Neural cell (in vitro differentiated cells): ENCODE data around the gene PRKCZ. TPM values are rescaled to one million over a fixed set of nuclear protein-coding genes. Genes with fewer than 3 reads are reported as not detected.

Experiments used
- H2AFZ ChIP-seq: fragments of 200-600, 300-800 bp; sonication (generic), shearing (Covaris generic); 2 replicates; pipeline ENCODE4 v1.6.0; 2014; ENCODE audit warnings: low read depth, mild to moderate bottlenecking, antibody characterized with exemption, low read length, moderate library complexity
- H3F3A ChIP-seq: fragments of 200-600 bp; shearing (Covaris generic); 2 replicates; pipeline ENCODE4 v1.6.1; 2016; ENCODE audit warnings: mild to moderate bottlenecking, moderate library complexity, mixed read lengths, antibody characterized with exemption, low read length; ENCODE audit not compliant: insufficient read depth, poor library complexity, severe bottlenecking
- H3K27ac ChIP-seq: fragments of 200-600, 300-800 bp; sonication (generic), shearing (Covaris generic); 2 replicates; pipeline ENCODE4 v1.5.1; 2014; ENCODE audit warnings: mild to moderate bottlenecking, low read length, moderate library complexity
- H3K27me3 ChIP-seq: fragments of 300-800, 200-600 bp; sonication (generic), shearing (Covaris generic); 2 replicates; pipeline ENCODE4 v1.6.0; 2014; ENCODE audit warnings: mild to moderate bottlenecking, low read depth, low read length, moderate library complexity; ENCODE audit not compliant: insufficient read depth
- H3K36me3 ChIP-seq: fragments of 300-800, 200-600 bp; sonication (generic), shearing (Covaris generic); 2 replicates; pipeline ENCODE4 v1.5.1; 2014; ENCODE audit warnings: mild to moderate bottlenecking, antibody characterized with exemption, low read length, moderate library complexity; ENCODE audit not compliant: insufficient read depth
- H3K4me2 ChIP-seq: fragments of 300-800, 200-600 bp; sonication (generic), shearing (Covaris generic); 2 replicates; pipeline ENCODE4 v1.6.0; 2014; ENCODE audit warnings: mild to moderate bottlenecking, low read length
- H3K4me3 ChIP-seq: fragments of 300-800, 200-600 bp; sonication (generic), shearing (Covaris generic); 2 replicates; pipeline ENCODE4 v1.5.1; 2014; ENCODE audit warnings: mild to moderate bottlenecking, low read length, moderate library complexity
- H3K79me2 ChIP-seq: fragments of 200-600 bp; shearing (Covaris generic); replicated peaks from 2 replicates; pipeline ENCODE4 v1.6.0; 2014; ENCODE audit warnings: mild to moderate bottlenecking, low read length, moderate library complexity; ENCODE audit not compliant: insufficient read depth
- H3K9ac ChIP-seq: fragments of 300-800, 200-600 bp; sonication (generic), shearing (Covaris generic); 2 replicates; pipeline ENCODE4 v1.6.1; 2016; ENCODE audit warnings: mild to moderate bottlenecking, low read length, mixed read lengths
- H3K9me2 ChIP-seq: fragments of 200-600 bp; shearing (Covaris generic); 2 replicates; pipeline ENCODE4 v1.6.1; 2016; ENCODE audit warnings: mild to moderate bottlenecking, low read length, mixed read lengths; ENCODE audit not compliant: insufficient read depth
- H3K9me3 ChIP-seq: fragments of 200-600, 300-800 bp; sonication (generic), shearing (Covaris generic); 2 replicates; pipeline ENCODE4 v1.6.1; 2016; ENCODE audit warnings: mild to moderate bottlenecking, mixed run types, low read length, moderate library complexity, mixed read lengths
- H4K20me1 ChIP-seq: fragments of 200-600 bp; shearing (Covaris generic); 2 replicates; pipeline ENCODE4 v1.6.1; 2016; ENCODE audit warnings: mild to moderate bottlenecking, mixed run types; ENCODE audit not compliant: insufficient read depth
- EP300 ChIP-seq: fragments of 450-650 bp; conservative IDR thresholded peaks from 2 replicates; pipeline ENCODE4 v1.6.1; 2014; ENCODE audit warnings: antibody characterized with exemption, mild to moderate bottlenecking, moderate library complexity; ENCODE audit not compliant: poor library complexity, severe bottlenecking
- EZH2 ChIP-seq: fragments of 200-600, 300-800 bp; shearing (Covaris generic), sonication (generic); IDR thresholded peaks from 2 replicates; pipeline ENCODE4 v1.6.1; 2014; ENCODE audit warnings: antibody characterized with exemption, low read length, borderline replicate concordance, mild to moderate bottlenecking; ENCODE audit not compliant: insufficient read depth, poor library complexity, severe bottlenecking
- MXI1 ChIP-seq: fragments of 450-650 bp; conservative IDR thresholded peaks from 2 replicates; pipeline ENCODE4 v1.6.1; 2014; ENCODE audit warnings: antibody characterized with exemption, mild to moderate bottlenecking; ENCODE audit not compliant: poor library complexity, severe bottlenecking
- POLR2AphosphoS5 ChIP-seq: IDR thresholded peaks from 2 replicates; pipeline ENCODE4 v1.6.1; 2012
- RAD21 ChIP-seq: fragments of 450-650 bp; conservative IDR thresholded peaks from 2 replicates; pipeline ENCODE4 v1.6.1; 2014; ENCODE audit warnings: antibody characterized with exemption, mild to moderate bottlenecking, moderate library complexity
- SMC3 ChIP-seq: fragments of 450-650 bp; conservative IDR thresholded peaks from 2 replicates; pipeline ENCODE4 v1.6.1; 2014; ENCODE audit warnings: antibody characterized with exemption, mild to moderate bottlenecking, moderate library complexity; ENCODE audit not compliant: poor library complexity
- TAF1 ChIP-seq: IDR thresholded peaks from 2 replicates; pipeline ENCODE4 v1.6.1; 2012; ENCODE audit warnings: low read depth
- polyA plus RNA-seq: library from polyadenylated mRNA; depleted of rRNA; stranded (reverse); fragments of >200 nt; gene quantifications from 2 replicates; pipeline ENCODE4 v1.2.3, GENCODE V29; 2014
- TF ChIP-seq, protein P1 (sequence below): IDR thresholded peaks from 2 replicates; pipeline ENCODE4 v1.6.1; 2012; ENCODE audit warnings: borderline replicate concordance
- TF ChIP-seq, protein P2 (sequence below): fragments of 450-650 bp; IDR thresholded peaks from 2 replicates; pipeline ENCODE4 v1.5.1; 2014; ENCODE audit warnings: antibody characterized with exemption, mild to moderate bottlenecking, moderate library complexity; ENCODE audit not compliant: poor library complexity, severe bottlenecking

Gene PRKCZ
- polyA plus RNA-seq, 1 donor from 2014 or later, result 54.9 TPM

- TF ChIP-seq, protein P1, sequence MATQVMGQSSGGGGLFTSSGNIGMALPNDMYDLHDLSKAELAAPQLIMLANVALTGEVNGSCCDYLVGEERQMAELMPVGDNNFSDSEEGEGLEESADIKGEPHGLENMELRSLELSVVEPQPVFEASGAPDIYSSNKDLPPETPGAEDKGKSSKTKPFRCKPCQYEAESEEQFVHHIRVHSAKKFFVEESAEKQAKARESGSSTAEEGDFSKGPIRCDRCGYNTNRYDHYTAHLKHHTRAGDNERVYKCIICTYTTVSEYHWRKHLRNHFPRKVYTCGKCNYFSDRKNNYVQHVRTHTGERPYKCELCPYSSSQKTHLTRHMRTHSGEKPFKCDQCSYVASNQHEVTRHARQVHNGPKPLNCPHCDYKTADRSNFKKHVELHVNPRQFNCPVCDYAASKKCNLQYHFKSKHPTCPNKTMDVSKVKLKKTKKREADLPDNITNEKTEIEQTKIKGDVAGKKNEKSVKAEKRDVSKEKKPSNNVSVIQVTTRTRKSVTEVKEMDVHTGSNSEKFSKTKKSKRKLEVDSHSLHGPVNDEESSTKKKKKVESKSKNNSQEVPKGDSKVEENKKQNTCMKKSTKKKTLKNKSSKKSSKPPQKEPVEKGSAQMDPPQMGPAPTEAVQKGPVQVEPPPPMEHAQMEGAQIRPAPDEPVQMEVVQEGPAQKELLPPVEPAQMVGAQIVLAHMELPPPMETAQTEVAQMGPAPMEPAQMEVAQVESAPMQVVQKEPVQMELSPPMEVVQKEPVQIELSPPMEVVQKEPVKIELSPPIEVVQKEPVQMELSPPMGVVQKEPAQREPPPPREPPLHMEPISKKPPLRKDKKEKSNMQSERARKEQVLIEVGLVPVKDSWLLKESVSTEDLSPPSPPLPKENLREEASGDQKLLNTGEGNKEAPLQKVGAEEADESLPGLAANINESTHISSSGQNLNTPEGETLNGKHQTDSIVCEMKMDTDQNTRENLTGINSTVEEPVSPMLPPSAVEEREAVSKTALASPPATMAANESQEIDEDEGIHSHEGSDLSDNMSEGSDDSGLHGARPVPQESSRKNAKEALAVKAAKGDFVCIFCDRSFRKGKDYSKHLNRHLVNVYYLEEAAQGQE, result no peak
- no peak for TF ChIP-seq MXI1
- no peak for TF ChIP-seq POLR2AphosphoS5
- no peak for TF ChIP-seq SMC3
- TF ChIP-seq TAF1, result no peak
- no peak for TF ChIP-seq RAD21
- TF ChIP-seq EZH2, result no peak
- TF ChIP-seq, protein P2, sequence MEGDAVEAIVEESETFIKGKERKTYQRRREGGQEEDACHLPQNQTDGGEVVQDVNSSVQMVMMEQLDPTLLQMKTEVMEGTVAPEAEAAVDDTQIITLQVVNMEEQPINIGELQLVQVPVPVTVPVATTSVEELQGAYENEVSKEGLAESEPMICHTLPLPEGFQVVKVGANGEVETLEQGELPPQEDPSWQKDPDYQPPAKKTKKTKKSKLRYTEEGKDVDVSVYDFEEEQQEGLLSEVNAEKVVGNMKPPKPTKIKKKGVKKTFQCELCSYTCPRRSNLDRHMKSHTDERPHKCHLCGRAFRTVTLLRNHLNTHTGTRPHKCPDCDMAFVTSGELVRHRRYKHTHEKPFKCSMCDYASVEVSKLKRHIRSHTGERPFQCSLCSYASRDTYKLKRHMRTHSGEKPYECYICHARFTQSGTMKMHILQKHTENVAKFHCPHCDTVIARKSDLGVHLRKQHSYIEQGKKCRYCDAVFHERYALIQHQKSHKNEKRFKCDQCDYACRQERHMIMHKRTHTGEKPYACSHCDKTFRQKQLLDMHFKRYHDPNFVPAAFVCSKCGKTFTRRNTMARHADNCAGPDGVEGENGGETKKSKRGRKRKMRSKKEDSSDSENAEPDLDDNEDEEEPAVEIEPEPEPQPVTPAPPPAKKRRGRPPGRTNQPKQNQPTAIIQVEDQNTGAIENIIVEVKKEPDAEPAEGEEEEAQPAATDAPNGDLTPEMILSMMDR, result no peak
- no peak for TF ChIP-seq EP300
- H3K36me3 ChIP-seq, result no peaks in the 10 kb centered on the region
- H3K27ac ChIP-seq, result no peak overlapping the region
- no peaks in the 10 kb centered on the region for H3K27me3 ChIP-seq
- H3F3A ChIP-seq, result no peaks in the 10 kb centered on the region
- no peaks in the 10 kb centered on the region for H3K9me3 ChIP-seq
- no peaks in the 10 kb centered on the region for H3K9me2 ChIP-seq
- H3K9ac ChIP-seq, result no peak overlapping the region
- H3K4me3 ChIP-seq, result no peak overlapping the region
- H3K4me2 ChIP-seq, result no peak overlapping the region
- H4K20me1 ChIP-seq, result no peaks in the 10 kb centered on the region
- H3K79me2 ChIP-seq, result no peaks in the 10 kb centered on the region
- H2AFZ ChIP-seq, result no peak overlapping the region
Measured at GRCh38 chr1:2202008-2202575, 151.9 kb downstream of the PRKCZ start.

DNA sequence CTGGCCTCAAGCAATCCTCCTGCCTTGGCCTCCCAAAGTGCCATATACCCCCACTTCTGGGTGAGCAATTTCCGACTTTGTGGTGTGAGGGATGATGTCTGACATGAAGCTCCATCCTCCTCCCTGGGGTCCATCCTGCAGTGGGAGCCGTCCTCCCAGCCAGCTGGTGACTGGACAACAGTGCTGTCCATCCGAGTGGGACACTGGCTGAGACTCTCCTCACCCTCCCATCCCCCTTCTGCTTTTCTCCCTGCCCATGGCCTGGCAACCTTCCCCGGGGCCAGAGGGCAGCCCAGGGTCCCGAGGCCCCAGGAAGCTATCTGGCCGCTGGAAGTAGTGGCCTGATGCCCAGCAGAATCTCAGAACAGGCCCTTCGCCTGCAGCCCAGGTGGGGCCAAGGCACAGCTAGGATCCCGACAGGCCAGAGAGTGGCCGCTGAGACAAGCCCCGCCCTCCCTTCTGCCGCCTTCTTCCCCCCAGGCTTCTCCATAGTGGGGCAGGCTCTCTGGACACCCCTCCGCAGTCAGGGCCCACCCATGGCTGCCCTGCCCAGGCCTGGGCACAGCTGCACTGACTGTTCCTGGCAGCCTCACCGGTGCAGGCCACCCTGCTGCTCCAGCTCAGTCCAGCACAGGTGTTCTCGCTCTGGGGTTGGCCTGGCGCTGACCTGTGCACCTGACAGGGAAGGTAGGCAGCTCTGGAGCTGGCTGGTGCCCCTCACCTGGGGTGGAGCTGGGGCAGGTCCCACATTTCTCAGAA is 152.8 kb downstream of the PRKCZ start:
- TF ChIP-seq TAF1 (no peak), RAD21 (no peak), SMC3 (no peak), MXI1 (no peak), EP300 (no peak), EZH2 (no peak), POLR2AphosphoS5 (no peak)
- TF ChIP-seq, protein P1, result no peak
- TF ChIP-seq, protein P2, result no peak
- Histone ChIP-seq H3K4me3 (no peak overlapping the region), H2AFZ (no peak overlapping the region), H3F3A (no peaks in the 10 kb centered on the region), H3K79me2 (no peaks in the 10 kb centered on the region), H3K4me2 (no peak overlapping the region), H3K36me3 (no peaks in the 10 kb centered on the region), H3K27ac (no peak overlapping the region), H4K20me1 (no peaks in the 10 kb centered on the region), H3K9ac (no peak overlapping the region), H3K9me3 (no peaks in the 10 kb centered on the region), H3K27me3 (no peaks in the 10 kb centered on the region), H3K9me2 (no peaks in the 10 kb centered on the region)
